GM21737 (cell line): Measurements from ENCODE around the gene SEC14L5.

Experiments
- ATAC-seq: cut with Tn5 transposase; IDR thresholded peaks from one replicate; pipeline ENCODE4 v1.9.1; 2021; ENCODE audit warnings: mild to moderate bottlenecking, moderate library complexity; ENCODE audit not compliant: unreplicated experiment

SEC14L5 gene

GRCh38 chr16:4957720-4958509 lies at the start of gene SEC14L5:
Gene SEC14L5, plus strand, starts transcription at chr16:4958330. Its CDS starts 994 bp downstream, at chr16:4959324.
- ATAC-seq: peak; percentile 77

GRCh38 chr16:4908854-4909401 lies 49.2 kb upstream of the SEC14L5 start:
- no peak for ATAC-seq

- no peak for ATAC-seq
These were observed 48.3 kb upstream of the SEC14L5 start for GRCh38 chr16:4909825-4910224.

- ATAC-seq: no peak
These were observed 47.3 kb upstream of the SEC14L5 start for GRCh38 chr16:4910828-4911227.

GRCh38 chr16:4911970-4912386 lies 46.2 kb upstream of the SEC14L5 start:
- ATAC-seq: no peak

GRCh38 chr16:4913130-4913773 lies 44.9 kb upstream of the SEC14L5 start:
- ATAC-seq: no peak

GRCh38 chr16:4913774-4914525 lies 44.2 kb upstream of the SEC14L5 start:
- ATAC-seq: no peak

- ATAC-seq: no peak
These were observed 43.5 kb upstream of the SEC14L5 start for GRCh38 chr16:4914528-4915225.

- ATAC-seq: no peak
These were observed 42.8 kb upstream of the SEC14L5 start for GRCh38 chr16:4915226-4915761.

- no peak for ATAC-seq
These were observed 41.0 kb upstream of the SEC14L5 start for GRCh38 chr16:4917117-4917516.

- ATAC-seq: no peak
These were observed 39.3 kb upstream of the SEC14L5 start for GRCh38 chr16:4918781-4919251.

GRCh38 chr16:4920826-4921225 lies 37.3 kb upstream of the SEC14L5 start:
- ATAC-seq: no peak

- ATAC-seq: no peak
These were observed 35.3 kb upstream of the SEC14L5 start for GRCh38 chr16:4922721-4923342.

GRCh38 chr16:4923853-4924252 lies 34.3 kb upstream of the SEC14L5 start:
- ATAC-seq: no peak

- no peak for ATAC-seq
These were observed 33.4 kb upstream of the SEC14L5 start for GRCh38 chr16:4924593-4925292.

GRCh38 chr16:4925293-4925607 lies 32.9 kb upstream of the SEC14L5 start:
- ATAC-seq: no peak

- ATAC-seq: no peak
These were observed 32.3 kb upstream of the SEC14L5 start for GRCh38 chr16:4925791-4926190.

- no peak for ATAC-seq
These were observed 31.2 kb upstream of the SEC14L5 start for GRCh38 chr16:4926928-4927327.

- no peak for ATAC-seq
These were observed 30.5 kb upstream of the SEC14L5 start for GRCh38 chr16:4927661-4928060.
